Progenitor cell of endocrine pancreas (in vitro differentiated cells): Measurements from ENCODE around the gene CYFIP2. TPM values are rescaled to one million over a fixed set of nuclear protein-coding genes. Genes with fewer than 3 reads are reported as not detected.
A peak's percentile ranks its signal among the peaks of the same experiment; 100 is the strongest.

Experiments used
- DNase-seq: peaks from one replicate; pipeline ENCODE4 v3.0.0; 2021; ENCODE audit warnings: low spot score; ENCODE audit not compliant: unreplicated experiment
- H3K27ac Mint-ChIP-seq: 2 replicates; pipeline ENCODE4 v1.8.0; 2021; ENCODE audit warnings: mild to moderate bottlenecking, moderate library complexity, mixed read lengths
- H3K27me3 Mint-ChIP-seq: 2 replicates; pipeline ENCODE4 v1.8.0; 2021; ENCODE audit warnings: mixed read lengths
- H3K36me3 Mint-ChIP-seq: 2 replicates; pipeline ENCODE4 v1.8.0; 2022; ENCODE audit warnings: mixed read lengths; ENCODE audit not compliant: insufficient read depth
- H3K4me1 Mint-ChIP-seq: 2 replicates; pipeline ENCODE4 v1.8.0; 2021; ENCODE audit warnings: low read depth, mixed read lengths
- H3K4me3 Mint-ChIP-seq: 2 replicates; pipeline ENCODE4 v1.8.0; 2021; ENCODE audit warnings: low read depth, mild to moderate bottlenecking, moderate library complexity, mixed read lengths
- H3K9me3 Mint-ChIP-seq: 2 replicates; pipeline ENCODE4 v1.8.0; 2021; ENCODE audit warnings: low read depth, mixed read lengths
- CTCF ChIP-seq: fragments of 200-600 bp; sonication (generic); IDR thresholded peaks from one replicate; pipeline ENCODE4 v1.5.0; 2021; ENCODE audit warnings: antibody characterized with exemption, mild to moderate bottlenecking; ENCODE audit not compliant: unreplicated experiment
- total RNA-seq: library from RNA; stranded (reverse); gene quantifications from 2 replicates; pipeline ENCODE4 v1.2.1, GENCODE V29; 2021

The CYFIP2 gene
- total RNA-seq, 1 donor from 2014 or later, result 85.1 TPM

DNA sequence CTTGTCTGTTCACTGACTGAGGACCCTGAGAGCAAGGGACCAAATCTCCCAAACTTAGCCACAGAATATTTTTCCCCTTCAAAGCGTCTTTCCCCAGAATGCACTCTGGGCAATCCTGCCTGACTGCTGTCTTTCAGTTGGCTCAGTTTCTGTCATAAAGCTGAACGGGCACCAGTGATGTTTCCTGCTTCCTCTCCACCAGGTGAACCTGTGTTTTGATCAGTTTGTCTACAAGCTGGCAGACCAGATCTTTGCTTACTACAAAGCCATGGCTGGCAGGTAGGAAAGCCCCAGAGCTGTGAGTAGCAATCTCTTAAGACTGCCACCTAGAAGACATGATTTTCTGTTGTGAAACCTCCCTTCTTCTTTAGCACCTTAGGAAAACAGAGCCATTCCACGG lies 61.8 kb downstream of the CYFIP2 start:
- no peaks in the 10 kb centered on the region for H3K9me3 Mint-ChIP-seq
- no peak for DNase-seq
- H3K4me3 Mint-ChIP-seq, result no peak overlapping the region
- peaks cover 20% of the 10 kb centered on the region for H3K36me3 Mint-ChIP-seq
- no peaks in the 10 kb centered on the region for H3K27me3 Mint-ChIP-seq
- TF ChIP-seq CTCF, result no peak
- no peaks in the 10 kb centered on the region for H3K4me1 Mint-ChIP-seq
- no peak overlapping the region for H3K27ac Mint-ChIP-seq

DNA sequence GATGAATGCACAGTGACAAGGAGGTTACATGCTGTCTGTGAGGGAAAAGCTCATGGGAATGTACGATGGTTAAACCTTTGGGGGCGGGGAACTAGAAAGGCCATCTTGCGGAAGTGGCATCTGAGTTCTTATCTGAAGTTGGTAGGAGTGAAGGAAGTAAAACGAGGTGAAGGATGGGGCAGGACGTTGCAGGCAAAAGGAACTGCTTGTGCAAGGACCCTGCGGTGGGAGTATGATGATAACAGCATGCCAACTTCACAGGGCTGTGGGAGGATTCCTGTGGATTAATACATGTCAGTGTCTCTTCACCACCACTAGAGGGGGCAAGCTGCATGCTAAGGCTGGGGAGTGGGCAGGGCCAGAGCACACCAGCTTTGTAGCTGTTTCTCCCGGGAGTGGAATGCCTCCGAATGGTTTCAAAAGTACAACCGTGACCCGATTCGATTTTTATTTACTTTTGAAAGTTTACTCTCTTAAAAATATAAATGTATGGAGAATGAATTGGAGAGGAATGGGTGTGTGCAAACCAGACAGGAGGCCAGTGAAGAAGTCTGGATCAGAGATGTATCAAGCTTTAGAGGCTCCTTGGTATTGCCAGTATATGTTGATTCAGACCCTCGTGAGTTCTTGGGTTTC lies 62.5 kb downstream of the CYFIP2 start:
- H3K27me3 Mint-ChIP-seq, result no peaks in the 10 kb centered on the region
- no peaks in the 10 kb centered on the region for H3K9me3 Mint-ChIP-seq
- peak; percentile 90 for TF ChIP-seq CTCF
- H3K27ac Mint-ChIP-seq, result no peak overlapping the region
- DNase-seq, result peak; percentile 24
- no peaks in the 10 kb centered on the region for H3K4me1 Mint-ChIP-seq
- peaks cover 24% of the 10 kb centered on the region for H3K36me3 Mint-ChIP-seq
- H3K4me3 Mint-ChIP-seq, result peak overlapping the region; percentile 4

GRCh38 chr5:157331807-157332206 lies 65.9 kb downstream of the CYFIP2 start:
- Mint-ChIP-seq H3K4me1 (no peaks in the 10 kb centered on the region), H3K4me3 (no peak overlapping the region), H3K27ac (no peak overlapping the region), H3K36me3 (peaks cover 20% of the 10 kb centered on the region), H3K9me3 (no peaks in the 10 kb centered on the region), H3K27me3 (no peaks in the 10 kb centered on the region)
- no peak for DNase-seq
- TF ChIP-seq CTCF, result no peak

DNA sequence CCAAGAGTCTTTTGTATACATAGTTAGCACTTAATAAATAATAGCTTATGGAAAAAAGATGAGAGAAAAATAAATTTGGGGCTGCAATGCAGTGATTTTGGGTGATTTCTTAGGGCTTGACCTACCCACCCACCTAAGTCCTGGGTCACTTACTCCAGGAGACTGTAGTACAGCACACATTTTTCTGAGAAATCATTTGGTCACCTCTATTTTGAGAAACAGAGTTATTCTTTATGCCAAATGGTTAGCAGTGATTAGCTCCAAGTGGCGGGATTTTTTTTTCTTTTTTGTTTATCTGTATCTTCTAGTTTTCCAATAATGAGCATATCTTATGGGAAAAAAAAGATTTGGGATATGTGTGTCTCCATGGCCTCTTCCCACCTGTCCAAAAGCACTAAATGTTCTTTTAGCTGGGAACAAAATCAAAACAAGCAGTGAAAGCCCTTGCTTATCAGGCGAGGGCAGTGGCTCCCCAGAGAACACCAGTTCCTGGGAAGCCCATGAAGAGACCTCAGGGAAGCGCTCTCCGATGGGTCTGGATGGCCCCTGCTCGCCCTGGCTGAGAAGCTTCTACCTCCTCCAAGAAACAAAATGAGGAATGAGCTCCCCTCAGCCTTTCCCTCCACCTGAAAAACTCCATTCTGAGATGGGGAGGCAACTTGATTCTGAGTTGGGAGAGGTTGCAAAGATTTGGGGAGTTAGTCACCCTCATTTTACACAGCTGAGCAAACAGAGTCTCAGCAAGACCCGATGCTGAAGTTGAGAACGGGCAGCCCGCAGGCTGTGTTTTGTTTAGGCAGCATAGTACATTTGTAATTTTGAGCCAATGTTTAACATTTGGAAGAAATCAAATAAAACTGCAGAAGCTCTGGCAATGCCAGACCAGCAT lies 69.9 kb downstream of the CYFIP2 start:
- H3K36me3 Mint-ChIP-seq, result peaks cover 28% of the 10 kb centered on the region
- H3K27ac Mint-ChIP-seq, result no peak overlapping the region
- no peak for TF ChIP-seq CTCF
- H3K9me3 Mint-ChIP-seq, result no peaks in the 10 kb centered on the region
- no peak overlapping the region for H3K4me3 Mint-ChIP-seq
- H3K27me3 Mint-ChIP-seq, result no peaks in the 10 kb centered on the region
- DNase-seq, result no peak
- H3K4me1 Mint-ChIP-seq, result no peaks in the 10 kb centered on the region

DNA sequence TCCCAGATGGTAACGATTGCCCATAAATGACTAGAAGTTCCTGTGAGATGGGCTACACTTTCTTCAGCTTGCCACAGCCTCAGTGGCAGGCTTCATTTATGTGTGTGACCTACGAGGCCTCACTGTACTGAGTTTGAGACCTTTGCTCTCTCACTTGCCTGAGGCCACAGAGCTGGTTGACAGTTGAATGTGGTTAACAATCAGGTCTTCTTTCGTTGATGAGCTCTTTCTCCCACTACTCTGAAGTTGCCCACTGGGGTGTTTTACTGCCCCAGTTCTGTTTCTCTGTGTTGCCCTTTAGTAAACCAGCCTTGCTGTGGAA lies 70.5 kb downstream of the CYFIP2 start:
- no peaks in the 10 kb centered on the region for H3K4me1 Mint-ChIP-seq
- H3K36me3 Mint-ChIP-seq, result peaks cover 31% of the 10 kb centered on the region
- no peaks in the 10 kb centered on the region for H3K27me3 Mint-ChIP-seq
- no peak overlapping the region for H3K4me3 Mint-ChIP-seq
- DNase-seq, result no peak
- no peaks in the 10 kb centered on the region for H3K9me3 Mint-ChIP-seq
- no peak overlapping the region for H3K27ac Mint-ChIP-seq
- no peak for TF ChIP-seq CTCF
